PC-9 (cell line): ENCODE measurements around the gene CAPZB.

Source experiments
- EZH2 ChIP-seq: fragments of 200-600 bp; sonication (generic); IDR thresholded peaks from 2 replicates; pipeline ENCODE4 v1.8.0; 2017; ENCODE audit warnings: antibody characterized with exemption, low read depth
- TF ChIP-seq, protein P1 (sequence below): fragments of 200-600 bp; sonication (generic); conservative IDR thresholded peaks from 2 replicates; pipeline ENCODE4 v1.6.1; 2017; ENCODE audit warnings: mixed run types, antibody characterized with exemption, mild to moderate bottlenecking, moderate library complexity

DNA sequence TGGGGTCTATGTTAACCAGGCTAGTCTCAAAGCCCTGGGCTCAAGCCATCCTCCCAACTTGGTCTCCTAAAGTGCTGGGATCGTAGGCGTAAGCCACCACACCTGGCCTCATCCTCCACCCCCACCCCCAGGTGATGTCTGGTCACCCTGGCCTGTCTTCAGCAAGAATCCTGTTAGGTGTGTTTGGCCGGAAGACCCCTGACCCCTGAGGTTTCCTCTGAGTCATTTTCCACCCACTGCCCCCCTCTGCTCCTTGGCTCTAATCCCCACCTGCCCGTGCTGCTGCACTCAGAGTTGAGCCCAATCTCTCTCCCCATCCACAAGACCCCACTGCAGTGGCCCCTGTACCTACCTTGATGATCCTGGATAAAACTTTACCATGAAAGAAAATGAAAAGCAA is 148.1 kb downstream of the CAPZB start:
- TF ChIP-seq, protein P1, sequence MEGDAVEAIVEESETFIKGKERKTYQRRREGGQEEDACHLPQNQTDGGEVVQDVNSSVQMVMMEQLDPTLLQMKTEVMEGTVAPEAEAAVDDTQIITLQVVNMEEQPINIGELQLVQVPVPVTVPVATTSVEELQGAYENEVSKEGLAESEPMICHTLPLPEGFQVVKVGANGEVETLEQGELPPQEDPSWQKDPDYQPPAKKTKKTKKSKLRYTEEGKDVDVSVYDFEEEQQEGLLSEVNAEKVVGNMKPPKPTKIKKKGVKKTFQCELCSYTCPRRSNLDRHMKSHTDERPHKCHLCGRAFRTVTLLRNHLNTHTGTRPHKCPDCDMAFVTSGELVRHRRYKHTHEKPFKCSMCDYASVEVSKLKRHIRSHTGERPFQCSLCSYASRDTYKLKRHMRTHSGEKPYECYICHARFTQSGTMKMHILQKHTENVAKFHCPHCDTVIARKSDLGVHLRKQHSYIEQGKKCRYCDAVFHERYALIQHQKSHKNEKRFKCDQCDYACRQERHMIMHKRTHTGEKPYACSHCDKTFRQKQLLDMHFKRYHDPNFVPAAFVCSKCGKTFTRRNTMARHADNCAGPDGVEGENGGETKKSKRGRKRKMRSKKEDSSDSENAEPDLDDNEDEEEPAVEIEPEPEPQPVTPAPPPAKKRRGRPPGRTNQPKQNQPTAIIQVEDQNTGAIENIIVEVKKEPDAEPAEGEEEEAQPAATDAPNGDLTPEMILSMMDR: no peak
- TF ChIP-seq EZH2: no peak
